Small intestine (tissue), 7 donors: Measurements from ENCODE around the gene HOXD12. TPM values are rescaled to one million over a fixed set of nuclear protein-coding genes. Genes with fewer than 3 reads are reported as not detected.

ENCODE experiments used
- DNase-seq, 2 donors: peaks; one replicate each; pipeline versions ENCODE4 v3.0.0 to v3.0.0-alpha.2; 2013
- FAIRE-seq: peaks from 2 replicates; lab custom pipeline; 2012; peaks lifted over from hg19 to GRCh38; lab: Jason Lieb, UNC
- H3K27ac ChIP-seq, 3 donors: one replicate each; pipeline ENCODE4 v1.5.1; 2013; ENCODE audit warnings: low read length in 2 of 3, mild to moderate bottlenecking in 2 of 3, control low read depth in 1 of 3, inconsistent platforms in 1 of 3, low read depth in 1 of 3, moderate library complexity in 1 of 3
- H3K27me3 ChIP-seq, 3 donors: one replicate each; pipeline ENCODE4 v1.6.1; 2013; ENCODE audit warnings: low read length in 3 of 3, inconsistent platforms in 1 of 3; ENCODE audit not compliant: control insufficient read depth in 3 of 3, insufficient read depth in 3 of 3
- H3K36me3 ChIP-seq, 3 donors: one replicate each; pipeline ENCODE4 v1.6.1; 2013; ENCODE audit warnings: low read length in 3 of 3, inconsistent platforms in 1 of 3, low read depth in 1 of 3, mild to moderate bottlenecking in 1 of 3, moderate library complexity in 1 of 3; ENCODE audit not compliant: control insufficient read depth in 3 of 3, insufficient read depth in 2 of 3
- H3K4me1 ChIP-seq, 3 donors: one replicate each; pipeline ENCODE4 v1.6.1; 2013; ENCODE audit warnings: low read length in 2 of 3, inconsistent platforms in 1 of 3, low read depth in 1 of 3, mild to moderate bottlenecking in 1 of 3, moderate library complexity in 1 of 3; ENCODE audit not compliant: control insufficient read depth in 3 of 3, insufficient read depth in 2 of 3
- H3K4me3 ChIP-seq, 3 donors: one replicate each; pipeline ENCODE4 v1.5.1; 2013; ENCODE audit warnings: low read length in 3 of 3, control low read depth in 1 of 3, inconsistent platforms in 1 of 3, low read depth in 1 of 3, mild to moderate bottlenecking in 1 of 3, moderate library complexity in 1 of 3
- H3K9me3 ChIP-seq, 2 donors: one replicate each; pipeline ENCODE4 v1.6.1; 2013; ENCODE audit warnings: low read depth in 1 of 2, low read length in 1 of 2; ENCODE audit not compliant: control insufficient read depth in 2 of 2, insufficient read depth in 1 of 2
- WGBS, 3 donors: extraction: QIAGEN DNeasy Blood & Tissue Kit; methylation state at CpG; one replicate each; pipeline ENCODE4 v1.1.7; 2013; 5-methylcytosine and 5-hydroxymethylcytosine counted together
- polyA plus RNA-seq, 4 donors: library from polyadenylated mRNA; stranded (reverse) in 3 of 4; unstranded in 1 of 4; fragments of 200-250 nt in 3 of 4; fragments of 120-200 nt in 1 of 4; gene quantifications; one replicate each; pipeline versions ENCODE4 v1.2.1 to v1.2.3, GENCODE V29; 2013
- donor health status: healthy with polysubstance abuse.
- donor health status: control.
- donor health status: control.
- donor health status: Bipolar disorder and iron deficiency.
- donor health status: healthy.

Gene HOXD12
- polyA plus RNA-seq, 4 donors = not detected

DNA sequence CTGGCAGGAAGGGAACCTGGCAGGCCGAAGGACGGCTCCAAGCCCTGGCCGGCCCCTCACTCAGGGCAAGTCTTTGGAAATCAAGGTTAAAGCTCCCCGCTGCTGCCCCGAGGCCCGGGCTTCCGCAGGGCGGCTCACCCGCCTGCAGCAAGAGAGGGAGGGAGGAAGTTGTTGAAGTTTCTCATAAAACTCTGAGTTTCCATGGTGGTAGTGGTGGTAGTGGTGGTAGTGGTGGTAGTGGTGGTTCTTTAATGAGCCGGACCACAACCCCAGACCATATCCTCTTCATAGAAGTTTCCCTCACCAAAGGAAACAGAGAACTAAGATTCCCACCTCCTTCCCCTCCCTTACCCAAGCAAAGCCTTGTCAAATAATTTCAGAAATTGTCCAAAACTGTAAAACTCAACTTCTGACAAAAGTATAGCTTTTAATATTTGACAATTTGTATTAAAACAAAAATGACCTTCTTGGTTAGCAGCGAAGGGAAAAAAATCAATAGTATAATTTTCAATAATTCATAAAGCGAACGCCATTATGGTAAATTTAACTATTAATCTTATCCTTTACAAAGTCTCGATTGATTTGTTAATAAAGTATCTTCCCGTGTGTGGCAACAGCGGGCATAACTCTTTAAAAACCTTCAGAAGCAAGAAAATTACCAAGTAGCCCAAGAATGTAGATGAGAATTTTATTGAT, 15.5 kb downstream of the HOXD12 start:
- peaks cover 33 to 98% (median 58%) of the 10 kb centered on the region in 3 donors for H3K27me3 ChIP-seq
- no peak overlapping the region for H3K4me3 ChIP-seq
- FAIRE-seq (no peak), DNase-seq (no peak)
- H3K4me1 ChIP-seq = no peaks in the 10 kb centered on the region
- H3K36me3 ChIP-seq = no peaks in the 10 kb centered on the region
- 15 to 21% (median 18%) methylated on average over 16 of the region's 16 CpGs for WGBS, 3 donors
- no peak overlapping the region for H3K27ac ChIP-seq
- H3K9me3 ChIP-seq = peaks cover 0 to 4% of the 10 kb centered on the region in 2 donors

GRCh38 chr2:176115883-176116813, 16.6 kb downstream of the HOXD12 start, which contains the start of gene HOXD10:
Gene HOXD10, plus strand, starts transcription at chr2:176116778. Its CDS starts 56 bp downstream, at chr2:176116834.
- Histone ChIP-seq H3K4me3 (peak within 1 kb of the TSS in 1 of 3 donors; percentile 29), H3K9me3 (peaks cover 0 to 4% of the 10 kb centered on the region in 2 donors), H3K36me3 (no peaks in the 10 kb centered on the region), H3K27ac (peak within 1 kb of the TSS in 1 of 3 donors; percentile 29), H3K4me1 (no peaks in the 10 kb centered on the region), H3K27me3 (peaks cover 34 to 98% (median 66%) of the 10 kb centered on the region in 3 donors)
- 8 to 19% (median 11%) methylated on average over 61 to 66 of the region's 66 CpGs for WGBS, 3 donors
- DNase-seq (no peak), FAIRE-seq (no peak)

- 22 to 29% (median 27%) methylated on average over 39 to 40 of the region's 40 CpGs for WGBS, 3 donors
- H3K27me3 ChIP-seq = peaks cover 33 to 96% (median 71%) of the 10 kb centered on the region in 3 donors
- peaks cover 0 to 4% of the 10 kb centered on the region in 2 donors for H3K9me3 ChIP-seq
- DNase-seq (no peak), FAIRE-seq (no peak)
- peak overlapping the region in 1 of 3 donors; percentile 11 for H3K4me3 ChIP-seq
- peak overlapping the region in 1 of 3 donors; percentile 21 for H3K27ac ChIP-seq
- H3K36me3 ChIP-seq = no peaks in the 10 kb centered on the region
- H3K4me1 ChIP-seq = no peaks in the 10 kb centered on the region
Observed at GRCh38 chr2:176117162-176117822, 17.7 kb downstream of the HOXD12 start.

DNA sequence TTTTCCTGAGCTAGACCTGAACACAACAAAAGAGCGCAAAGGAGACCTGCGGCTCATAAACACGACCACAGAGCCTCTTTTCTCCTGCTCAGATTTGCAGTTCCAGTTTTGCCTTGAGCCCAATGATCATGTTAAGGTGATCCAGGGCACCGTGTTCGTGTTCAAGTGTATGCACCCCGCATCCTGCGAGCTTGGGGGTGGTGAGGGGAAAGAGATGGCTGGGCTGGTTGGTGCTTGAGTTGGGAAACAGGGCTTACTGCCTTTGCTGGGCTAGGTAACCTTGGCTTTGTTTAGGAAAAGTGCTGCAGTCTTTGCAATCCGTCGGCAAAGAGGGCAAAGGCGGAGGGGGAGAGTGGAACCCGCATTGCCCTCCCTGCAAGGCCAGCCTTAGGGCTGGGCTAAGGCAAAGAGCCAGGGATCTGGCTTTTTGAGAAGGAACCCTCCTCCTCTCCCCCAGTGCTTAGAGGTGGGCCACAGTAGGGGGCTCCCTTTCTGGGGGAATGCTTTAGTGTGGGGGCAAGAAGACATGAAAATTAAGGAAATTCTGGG, 18.3 kb downstream of the HOXD12 start:
- peaks cover 30 to 96% (median 71%) of the 10 kb centered on the region in 3 donors for H3K27me3 ChIP-seq
- H3K36me3 ChIP-seq = no peaks in the 10 kb centered on the region
- DNase-seq = no peak
- no peaks in the 10 kb centered on the region for H3K4me1 ChIP-seq
- no peak overlapping the region for H3K27ac ChIP-seq
- WGBS, 3 donors = 10 to 14% (median 12%) methylated on average over 11 of the region's 11 CpGs
- peaks cover 0 to 4% of the 10 kb centered on the region in 2 donors for H3K9me3 ChIP-seq
- no peak for FAIRE-seq
- H3K4me3 ChIP-seq = peak overlapping the region in 1 of 3 donors; percentile 11

- no peak for FAIRE-seq
- peaks cover 31 to 95% (median 75%) of the 10 kb centered on the region in 3 donors for H3K27me3 ChIP-seq
- H3K4me3 ChIP-seq = no peak overlapping the region
- no peak for DNase-seq
- H3K9me3 ChIP-seq = peaks cover 0 to 4% of the 10 kb centered on the region in 2 donors
- H3K4me1 ChIP-seq = no peaks in the 10 kb centered on the region
- WGBS, 3 donors = 9 to 13% (median 11%) methylated on average over 24 of the region's 24 CpGs
- H3K36me3 ChIP-seq = no peaks in the 10 kb centered on the region
- no peak overlapping the region for H3K27ac ChIP-seq
Observed at GRCh38 chr2:176118601-176119339, 19.2 kb downstream of the HOXD12 start.

DNA sequence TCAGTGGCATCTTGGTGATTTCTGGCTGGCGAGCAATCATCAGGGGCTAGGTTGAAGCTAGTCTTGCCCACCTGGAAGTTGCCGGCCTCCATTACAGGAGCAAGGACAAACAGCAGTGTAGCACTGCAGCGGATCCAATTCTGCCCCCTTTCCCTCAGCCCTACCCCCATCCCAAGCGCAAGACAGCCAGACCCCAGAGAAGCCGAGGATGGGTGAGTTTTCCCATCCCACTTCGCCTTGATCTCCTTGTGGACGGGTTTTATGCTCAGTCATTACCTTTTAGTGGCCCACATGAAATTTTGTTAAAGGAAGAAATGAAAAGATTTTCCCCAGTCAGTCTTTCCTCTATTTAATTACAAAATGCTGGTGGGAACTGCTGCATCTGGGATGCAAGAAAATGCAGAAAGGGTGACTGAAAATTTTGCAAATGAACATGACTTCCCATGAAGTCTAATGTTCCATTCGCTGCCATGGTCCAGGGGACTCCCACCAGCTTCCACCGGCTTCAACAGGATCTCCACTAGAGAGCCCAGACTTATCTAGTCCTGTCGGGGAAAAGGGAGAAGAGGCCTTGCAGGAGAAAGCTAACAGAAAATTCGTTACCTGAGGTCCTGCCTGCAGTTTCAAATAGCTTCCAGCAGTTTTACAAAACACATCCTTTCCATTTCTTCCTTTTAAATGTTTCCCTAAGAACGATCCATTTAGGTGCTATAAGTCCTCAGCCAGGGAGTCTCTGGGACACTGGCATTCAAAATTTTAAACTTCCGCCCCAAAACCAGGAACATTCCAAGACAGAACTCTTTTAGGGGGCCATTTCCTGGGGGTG, 21.0 kb downstream of the HOXD12 start:
- Histone ChIP-seq H3K27ac (no peak overlapping the region), H3K36me3 (no peaks in the 10 kb centered on the region)
- no peak for DNase-seq

More for the DNA sequence above, 21.0 kb downstream of the HOXD12 start:
- Histone ChIP-seq H3K4me1 (no peaks in the 10 kb centered on the region), H3K4me3 (no peak overlapping the region), H3K27me3 (peaks cover 28 to 97% (median 76%) of the 10 kb centered on the region in 3 donors), H3K9me3 (peaks cover 0 to 4% of the 10 kb centered on the region in 2 donors)
- 17 to 20% (median 19%) methylated on average over 13 of the region's 13 CpGs for WGBS, 3 donors
- no peak for FAIRE-seq
